Measurements from ENCODE around the gene SURF4. TPM values are rescaled to one million over a fixed set of nuclear protein-coding genes. Genes with fewer than 3 reads are reported as not detected.

The SURF4 gene
- total and polyA plus RNA-seq, 2 of the 13 experiments (the other 11 are each of a cell fraction or from before 2014, with no cell fraction given): 220 to 265 TPM

- TF ChIP-seq ZNF383 (CRISPR knock-in tag; IDR thresholded peaks at IDR 0.05; ENCODE audit: borderline replicate concordance) (peak; percentile 23; the same call in 1 of the 2 replicates), NFE2L2 (IDR thresholded peaks at IDR 0.05; ENCODE audit: low read length) (no peak), BRD4 (CRISPR knock-in tag; IDR thresholded peaks at IDR 0.05) (peak; percentile 52; the same call in 1 of the 2 replicates), ERF (CRISPR knock-in tag; IDR thresholded peaks at IDR 0.05) (peak; percentile 77), CTCF (CRISPR knock-in tag; IDR thresholded peaks at IDR 0.05) (peak; percentile 44), PRPF4 (IDR thresholded peaks at IDR 0.05; ENCODE audit: low read depth, low read length, poor library complexity, severe bottlenecking) (no peak), GPN1 (CRISPR knock-in tag; IDR thresholded peaks at IDR 0.05; ENCODE audit: borderline replicate concordance) (no peak), ZNF703 (CRISPR knock-in tag; IDR thresholded peaks at IDR 0.05; ENCODE audit: borderline replicate concordance) (no peak), KMT2B (CRISPR knock-in tag; IDR thresholded peaks at IDR 0.05) (peak; percentile 81), ZNF839 (CRISPR knock-in tag; IDR thresholded peaks at IDR 0.05; ENCODE audit: borderline replicate concordance) (no peak), ZNF674 (CRISPR knock-in tag; IDR thresholded peaks at IDR 0.05; ENCODE audit: low read depth) (no peak), ZNF75D (CRISPR knock-in tag; IDR thresholded peaks at IDR 0.05; ENCODE audit: borderline replicate concordance) (peak; percentile 79; the same call in 1 of the 2 replicates), ZNF121 (CRISPR knock-in tag; IDR thresholded peaks at IDR 0.05) (peak; percentile 52; the same call in 1 of the 2 replicates), ELF4 (CRISPR knock-in tag; IDR thresholded peaks at IDR 0.05; ENCODE audit: borderline replicate concordance) (peak; percentile 69; the same call in 1 of the 2 replicates), CBX2 (IDR thresholded peaks at IDR 0.05; ENCODE audit: low read depth, low read length) (no peak), CBX2 (CRISPR knock-in tag; IDR thresholded peaks at IDR 0.05; ENCODE audit: low read depth) (no peak), ATF1 (CRISPR knock-in tag; IDR thresholded peaks at IDR 0.05) (peak; percentile 79), ZNF574 (CRISPR knock-in tag; IDR thresholded peaks at IDR 0.05) (peak; percentile 95), HDAC2 (CRISPR knock-in tag; IDR thresholded peaks at IDR 0.05) (peak; percentile 80), DR1 (CRISPR knock-in tag; IDR thresholded peaks at IDR 0.05) (peak; percentile 67), DPF2 (CRISPR knock-in tag; IDR thresholded peaks at IDR 0.05; ENCODE audit: borderline replicate concordance, low read depth) (no peak)
- TF ChIP-seq, protein P1, sequence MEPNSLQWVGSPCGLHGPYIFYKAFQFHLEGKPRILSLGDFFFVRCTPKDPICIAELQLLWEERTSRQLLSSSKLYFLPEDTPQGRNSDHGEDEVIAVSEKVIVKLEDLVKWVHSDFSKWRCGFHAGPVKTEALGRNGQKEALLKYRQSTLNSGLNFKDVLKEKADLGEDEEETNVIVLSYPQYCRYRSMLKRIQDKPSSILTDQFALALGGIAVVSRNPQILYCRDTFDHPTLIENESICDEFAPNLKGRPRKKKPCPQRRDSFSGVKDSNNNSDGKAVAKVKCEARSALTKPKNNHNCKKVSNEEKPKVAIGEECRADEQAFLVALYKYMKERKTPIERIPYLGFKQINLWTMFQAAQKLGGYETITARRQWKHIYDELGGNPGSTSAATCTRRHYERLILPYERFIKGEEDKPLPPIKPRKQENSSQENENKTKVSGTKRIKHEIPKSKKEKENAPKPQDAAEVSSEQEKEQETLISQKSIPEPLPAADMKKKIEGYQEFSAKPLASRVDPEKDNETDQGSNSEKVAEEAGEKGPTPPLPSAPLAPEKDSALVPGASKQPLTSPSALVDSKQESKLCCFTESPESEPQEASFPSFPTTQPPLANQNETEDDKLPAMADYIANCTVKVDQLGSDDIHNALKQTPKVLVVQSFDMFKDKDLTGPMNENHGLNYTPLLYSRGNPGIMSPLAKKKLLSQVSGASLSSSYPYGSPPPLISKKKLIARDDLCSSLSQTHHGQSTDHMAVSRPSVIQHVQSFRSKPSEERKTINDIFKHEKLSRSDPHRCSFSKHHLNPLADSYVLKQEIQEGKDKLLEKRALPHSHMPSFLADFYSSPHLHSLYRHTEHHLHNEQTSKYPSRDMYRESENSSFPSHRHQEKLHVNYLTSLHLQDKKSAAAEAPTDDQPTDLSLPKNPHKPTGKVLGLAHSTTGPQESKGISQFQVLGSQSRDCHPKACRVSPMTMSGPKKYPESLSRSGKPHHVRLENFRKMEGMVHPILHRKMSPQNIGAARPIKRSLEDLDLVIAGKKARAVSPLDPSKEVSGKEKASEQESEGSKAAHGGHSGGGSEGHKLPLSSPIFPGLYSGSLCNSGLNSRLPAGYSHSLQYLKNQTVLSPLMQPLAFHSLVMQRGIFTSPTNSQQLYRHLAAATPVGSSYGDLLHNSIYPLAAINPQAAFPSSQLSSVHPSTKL (CRISPR knock-in tag; IDR thresholded peaks at IDR 0.05): peak; percentile 71
Observed at GRCh38 chr9:133417541-133418461, 41.9 kb upstream of the SURF4 start, which contains the start of gene REXO4 (continued).
